Peyer's patch (tissue), 4 donors: ENCODE measurements around the gene KRT39.

Source experiments
- CTCF ChIP-seq, 6 experiments: fragments of 450-650 bp in 4 of 6; fragments of 200-600 bp in 2 of 6; sonication (generic) in 1 of 6; IDR thresholded peaks; one replicate each; pipeline ENCODE4 v1.5.1; 2017 to 2019; ENCODE audit warnings: antibody characterized with exemption in 6 of 6, mild to moderate bottlenecking in 3 of 6, moderate library complexity in 1 of 6
- POLR2A ChIP-seq, 2 donors: fragments of 450-650 bp; IDR thresholded peaks; one replicate each; pipeline ENCODE4 v1.5.1; 2017; ENCODE audit warnings: antibody characterized with exemption in 2 of 2, mild to moderate bottlenecking in 2 of 2, moderate library complexity in 2 of 2

GRCh38 chr17:40953881-40954280, 12.9 kb downstream of the KRT39 start:
- TF ChIP-seq CTCF (IDR thresholded peaks at IDR 0.05) (no peak), POLR2A (IDR thresholded peaks at IDR 0.05) (no peak)
